Body of pancreas (tissue), 4 donors: Measurements from ENCODE around the gene CCDC158. TPM values are rescaled to one million over a fixed set of nuclear protein-coding genes. Genes with fewer than 3 reads are reported as not detected.
"Not testable (repeated sequence)": the region's sequence is repeated elsewhere in the genome, so short reads cannot be mapped to it uniquely, and the experiment has no call there.

Experiments
- ATAC-seq: fragments of 150-250 bp; one replicate; pipeline ENCODE4 v1.9.1; 2016
- DNase-seq, 4 donors: peaks; one replicate each; pipeline ENCODE4 v3.0.0-alpha.2; 2019
- H3K27ac ChIP-seq, 4 donors: fragments of 200-600 bp; sonication (generic); 1 replicate in 3 of 4; 2 replicates in 1 of 4; pipeline versions ENCODE4 v1.5.1 to v1.6.1; 2016 to 2019; ENCODE audit warnings: mild to moderate bottlenecking in 1 of 4, mixed read lengths in 1 of 4, moderate library complexity in 1 of 4
- H3K27me3 ChIP-seq, 2 donors: fragments of 200-600 bp; sonication (generic); one replicate each; pipeline ENCODE4 v1.6.0; 2016; ENCODE audit warnings: mild to moderate bottlenecking in 1 of 2
- H3K36me3 ChIP-seq, 2 donors: fragments of 200-600 bp; sonication (generic); replicated peaks in 1 of 2; 2 replicates each; pipeline ENCODE4 v1.5.1; 2016; ENCODE audit warnings: low read depth in 2 of 2; ENCODE audit not compliant: insufficient read depth in 1 of 2
- H3K4me1 ChIP-seq: fragments of 200-600 bp; sonication (generic); one replicate; pipeline ENCODE4 v1.6.0; 2016
- H3K4me3 ChIP-seq, 2 donors: fragments of 200-600 bp; sonication (generic); 1 replicate in 1 of 2; 2 replicates in 1 of 2; pipeline ENCODE4 v1.5.1; 2016 to 2019
- H3K9me3 ChIP-seq, 3 donors: fragments of 200-600 bp; sonication (generic); 1 replicate in 2 of 3; 2 replicates in 1 of 3; pipeline ENCODE4 v1.5.1; 2016
- CTCF ChIP-seq, 7 experiments: fragments of 450-650 bp in 4 of 7; fragments of 200-600 bp in 3 of 7; sonication (generic) in 3 of 7; IDR thresholded peaks; one replicate each; pipeline ENCODE4 v1.5.1; 2016 to 2019; ENCODE audit warnings: antibody characterized with exemption in 7 of 7
- POLR2A ChIP-seq, 3 donors: fragments of 450-650 bp; IDR thresholded peaks; one replicate each; pipeline ENCODE4 v1.6.1; 2016; ENCODE audit warnings: antibody characterized with exemption in 3 of 3, mild to moderate bottlenecking in 2 of 3
- WGBS, 2 donors: methylation state at CpG; one replicate each; pipeline ENCODE4 v1.1.5; 2017; 5-methylcytosine and 5-hydroxymethylcytosine counted together
- intact Hi-C: fragments of 100-400 bp; cut with DNase I; formaldehyde crosslinking; loops from one replicate; pipeline ENCODE4 v1.15.1; 2023
- total RNA-seq, 2 donors: library from RNA; depleted of rRNA; stranded (reverse); fragments of >200 nt; gene quantifications; one replicate each; pipeline ENCODE4 v1.1.0, GENCODE V29; 2016

CCDC158 gene
- total RNA-seq, 2 donors from 2014 or later, result 0.99 to 1.3 TPM

- ATAC-seq, result no peak
- H3K4me3 ChIP-seq, result no peak overlapping the region
- H3K4me1 ChIP-seq, result peaks cover 7% of the 10 kb centered on the region
- peaks cover 0 to 5% (median 0%) of the 10 kb centered on the region in 3 donors for H3K9me3 ChIP-seq
- no peak overlapping the region for H3K27ac ChIP-seq
- H3K36me3 ChIP-seq, result no peaks in the 10 kb centered on the region
- WGBS, 2 donors, result 94 to 95% methylated on average over 6 of the region's 6 CpGs
- no peak for DNase-seq
- no peaks in the 10 kb centered on the region for H3K27me3 ChIP-seq
- TF ChIP-seq POLR2A (IDR thresholded peaks at IDR 0.05) (no peak), CTCF (IDR thresholded peaks at IDR 0.05) (no peak)
- intact Hi-C loops, result no loop called here
Measured at GRCh38 chr4:76363556-76364290, 57.2 kb downstream of the CCDC158 start.

GRCh38 chr4:76361689-76362412 lies 59.1 kb downstream of the CCDC158 start:
- Histone ChIP-seq H3K27ac (peak overlapping the region in 1 of 4 donors; percentile 2), H3K9me3 (peaks cover 0 to 5% (median 0%) of the 10 kb centered on the region in 3 donors), H3K4me1 (peaks cover 7% of the 10 kb centered on the region), H3K36me3 (no peaks in the 10 kb centered on the region), H3K27me3 (no peaks in the 10 kb centered on the region), H3K4me3 (no peak overlapping the region)
- peak in 1 of 4 donors; percentile 12 for DNase-seq
- no peak for ATAC-seq
- WGBS, 2 donors, result 18 to 27% methylated on average over 3 of the region's 3 CpGs
- intact Hi-C loops, result no loop called here
- TF ChIP-seq POLR2A (IDR thresholded peaks at IDR 0.05), result no peak
- no peak for TF ChIP-seq CTCF (IDR thresholded peaks at IDR 0.05)

GRCh38 chr4:76359881-76360466 lies 61.0 kb downstream of the CCDC158 start:
- H3K4me1 ChIP-seq, H3K9me3 ChIP-seq, intact Hi-C loops, H3K36me3 ChIP-seq, ATAC-seq, H3K4me3 ChIP-seq, H3K27ac ChIP-seq, H3K27me3 ChIP-seq, DNase-seq: not testable (repeated sequence)

- WGBS, 2 donors, result 71 to 81% methylated on average over 2 of the region's 2 CpGs
- no peaks in the 10 kb centered on the region for H3K36me3 ChIP-seq
- TF ChIP-seq CTCF (IDR thresholded peaks at IDR 0.05) (no peak), POLR2A (IDR thresholded peaks at IDR 0.05) (no peak)
- peaks cover 0 to 5% (median 0%) of the 10 kb centered on the region in 3 donors for H3K9me3 ChIP-seq
- no peak for DNase-seq
- H3K4me1 ChIP-seq, result peaks cover 7% of the 10 kb centered on the region
- no peak overlapping the region for H3K27ac ChIP-seq
- intact Hi-C loops, result no loop called here
- H3K27me3 ChIP-seq, result no peaks in the 10 kb centered on the region
- H3K4me3 ChIP-seq, result no peak overlapping the region
- ATAC-seq, result no peak
Measured at GRCh38 chr4:76357981-76358380, 63.0 kb downstream of the CCDC158 start.
